Measurements from ENCODE around the gene HSBP1. TPM values are rescaled to one million over a fixed set of nuclear protein-coding genes. Genes with fewer than 3 reads are reported as not detected.

HSBP1 gene
- total RNA-seq, 1 donor from 2014 or later, result 197 TPM

DNA sequence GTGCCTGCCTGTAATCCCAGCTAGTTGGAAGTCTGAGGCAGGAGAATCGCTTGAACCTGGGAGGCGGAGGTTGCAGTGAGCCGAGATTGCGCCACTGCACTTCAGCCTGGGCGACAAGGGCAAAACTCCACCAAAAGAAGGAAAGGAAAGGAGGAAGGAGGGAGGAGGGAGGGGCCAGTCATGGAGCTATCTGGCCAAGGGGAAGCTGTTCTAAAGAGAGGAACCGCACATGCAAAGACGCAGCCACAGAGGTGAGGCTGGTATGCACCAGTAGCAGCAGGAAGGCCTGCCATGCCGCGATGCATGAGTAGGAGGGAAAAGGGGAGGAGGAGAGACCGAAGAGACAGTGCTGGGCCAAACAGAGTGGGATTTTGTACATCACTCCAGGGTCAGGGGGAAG, 35.9 kb downstream of the HSBP1 start:
- H3K4me1 Mint-ChIP-seq (ENCODE audit: low read depth), result peaks cover 13% of the 10 kb centered on the region
- no peaks in the 10 kb centered on the region for H3K36me3 Mint-ChIP-seq (ENCODE audit: insufficient read depth)
- TF ChIP-seq, protein P1, sequence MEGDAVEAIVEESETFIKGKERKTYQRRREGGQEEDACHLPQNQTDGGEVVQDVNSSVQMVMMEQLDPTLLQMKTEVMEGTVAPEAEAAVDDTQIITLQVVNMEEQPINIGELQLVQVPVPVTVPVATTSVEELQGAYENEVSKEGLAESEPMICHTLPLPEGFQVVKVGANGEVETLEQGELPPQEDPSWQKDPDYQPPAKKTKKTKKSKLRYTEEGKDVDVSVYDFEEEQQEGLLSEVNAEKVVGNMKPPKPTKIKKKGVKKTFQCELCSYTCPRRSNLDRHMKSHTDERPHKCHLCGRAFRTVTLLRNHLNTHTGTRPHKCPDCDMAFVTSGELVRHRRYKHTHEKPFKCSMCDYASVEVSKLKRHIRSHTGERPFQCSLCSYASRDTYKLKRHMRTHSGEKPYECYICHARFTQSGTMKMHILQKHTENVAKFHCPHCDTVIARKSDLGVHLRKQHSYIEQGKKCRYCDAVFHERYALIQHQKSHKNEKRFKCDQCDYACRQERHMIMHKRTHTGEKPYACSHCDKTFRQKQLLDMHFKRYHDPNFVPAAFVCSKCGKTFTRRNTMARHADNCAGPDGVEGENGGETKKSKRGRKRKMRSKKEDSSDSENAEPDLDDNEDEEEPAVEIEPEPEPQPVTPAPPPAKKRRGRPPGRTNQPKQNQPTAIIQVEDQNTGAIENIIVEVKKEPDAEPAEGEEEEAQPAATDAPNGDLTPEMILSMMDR (IDR thresholded peaks at IDR 0.05; ENCODE audit: unreplicated experiment), result no peak
- H3K27me3 Mint-ChIP-seq, result peaks cover 4% of the 10 kb centered on the region
- H3K9me3 Mint-ChIP-seq (ENCODE audit: low read depth), result peaks cover 5% of the 10 kb centered on the region
- no peak overlapping the region for H3K27ac Mint-ChIP-seq
- no peak overlapping the region for H3K4me3 Mint-ChIP-seq (ENCODE audit: low read depth)
- DNase-seq (ENCODE audit: low spot score, unreplicated experiment), result no peak

DNA sequence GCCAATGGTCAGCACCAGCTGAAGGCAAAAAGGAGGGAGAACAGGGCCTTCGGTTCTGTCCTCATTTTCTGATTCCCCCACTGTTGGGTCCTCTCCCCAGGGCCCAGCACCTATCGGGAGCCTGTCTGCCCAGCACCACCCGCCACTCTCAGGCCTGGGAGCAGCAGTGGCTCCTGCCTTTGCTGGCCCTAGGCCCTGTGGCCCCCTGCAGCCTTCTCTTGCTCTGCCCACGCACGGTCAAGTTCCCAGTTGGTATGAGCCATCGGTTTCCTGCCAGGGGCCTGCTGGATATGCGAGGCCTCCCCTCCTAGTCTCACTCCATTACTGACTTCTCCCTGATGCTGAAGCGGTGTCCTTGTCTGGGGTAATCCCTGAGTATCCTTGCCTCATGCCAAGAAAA, 37.5 kb downstream of the HSBP1 start:
- Mint-ChIP-seq H3K4me3 (ENCODE audit: low read depth) (no peak overlapping the region), H3K27me3 (peaks cover 4% of the 10 kb centered on the region), H3K4me1 (ENCODE audit: low read depth) (peaks cover 13% of the 10 kb centered on the region), H3K27ac (no peak overlapping the region), H3K9me3 (ENCODE audit: low read depth) (peaks cover under 1% of the 10 kb centered on the region), H3K36me3 (ENCODE audit: insufficient read depth) (no peaks in the 10 kb centered on the region)
- TF ChIP-seq, protein P1 (IDR thresholded peaks at IDR 0.05; ENCODE audit: unreplicated experiment), result no peak
- no peak for DNase-seq (ENCODE audit: low spot score, unreplicated experiment)

DNA sequence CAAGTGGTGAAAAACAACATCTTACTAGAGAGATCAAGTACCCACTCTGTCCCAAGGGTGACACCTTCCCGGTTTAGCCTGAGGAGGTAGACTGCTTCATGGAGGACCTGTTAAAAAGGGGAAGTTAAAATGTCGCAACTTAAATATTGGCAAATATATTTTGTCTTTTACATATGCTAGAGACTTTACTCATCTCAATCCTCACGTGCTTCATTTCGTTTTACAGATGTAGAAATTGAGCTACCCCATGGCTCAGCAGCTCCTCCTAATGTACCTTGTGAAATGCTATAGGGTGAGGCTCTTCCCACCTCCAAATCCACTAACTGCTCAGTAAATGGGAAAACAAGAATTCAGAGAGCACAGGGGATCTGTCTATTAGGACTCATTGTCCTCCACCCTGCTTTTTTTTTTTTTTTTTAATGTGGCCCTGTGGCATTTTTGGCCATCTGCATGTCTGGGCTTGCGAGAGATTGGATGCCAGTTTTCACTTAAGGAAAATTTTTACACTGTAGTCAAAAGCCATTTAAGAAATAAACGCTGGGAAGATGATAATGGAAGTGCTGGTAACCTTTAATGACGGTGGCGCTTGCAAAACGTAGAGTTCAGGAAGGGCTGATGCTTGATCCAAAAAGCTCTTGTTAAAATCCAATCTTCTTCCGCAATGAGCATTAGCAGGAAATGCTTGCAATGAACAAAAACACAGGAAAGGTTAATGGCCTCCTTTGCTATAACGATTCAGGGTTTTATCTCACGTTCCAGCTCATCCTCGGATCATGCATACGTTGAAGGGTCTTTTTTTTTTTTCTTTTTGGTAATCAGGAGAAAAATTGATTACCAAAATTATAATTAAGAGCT, 39.8 kb downstream of the HSBP1 start:
- peaks cover 11% of the 10 kb centered on the region for H3K4me1 Mint-ChIP-seq (ENCODE audit: low read depth)
- H3K27ac Mint-ChIP-seq, result no peak overlapping the region
- no peaks in the 10 kb centered on the region for H3K9me3 Mint-ChIP-seq (ENCODE audit: low read depth)
- no peak overlapping the region for H3K4me3 Mint-ChIP-seq (ENCODE audit: low read depth)
- peaks cover 4% of the 10 kb centered on the region for H3K27me3 Mint-ChIP-seq
- H3K36me3 Mint-ChIP-seq (ENCODE audit: insufficient read depth), result no peaks in the 10 kb centered on the region
- TF ChIP-seq, protein P1 (IDR thresholded peaks at IDR 0.05; ENCODE audit: unreplicated experiment), result no peak
- DNase-seq (ENCODE audit: low spot score, unreplicated experiment), result no peak

DNA sequence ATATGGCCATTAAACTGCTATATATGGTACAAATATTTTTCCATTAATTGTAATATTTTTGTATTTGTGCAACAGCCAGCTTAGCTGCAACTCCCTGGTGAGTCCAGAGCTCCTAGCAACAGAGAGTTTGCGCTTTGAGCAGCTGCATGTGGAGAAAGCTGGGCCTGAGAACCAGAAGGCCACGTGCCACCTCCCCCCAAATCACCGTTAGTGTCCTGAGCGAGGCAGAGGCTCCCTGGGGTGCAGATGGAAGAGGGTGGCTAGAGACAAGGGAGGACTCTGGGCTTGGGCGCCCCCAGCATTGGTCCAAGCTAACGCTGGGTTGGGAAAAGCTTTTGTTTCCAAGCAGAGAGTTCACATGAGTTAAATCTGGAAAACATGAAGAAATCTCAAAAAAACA, 41.6 kb downstream of the HSBP1 start:
- Mint-ChIP-seq H3K27me3 (peaks cover 4% of the 10 kb centered on the region), H3K36me3 (ENCODE audit: insufficient read depth) (no peaks in the 10 kb centered on the region), H3K27ac (no peak overlapping the region), H3K9me3 (ENCODE audit: low read depth) (no peaks in the 10 kb centered on the region), H3K4me3 (ENCODE audit: low read depth) (no peak overlapping the region), H3K4me1 (ENCODE audit: low read depth) (peaks cover 4% of the 10 kb centered on the region)
- TF ChIP-seq, protein P1 (IDR thresholded peaks at IDR 0.05; ENCODE audit: unreplicated experiment), result no peak
- no peak for DNase-seq (ENCODE audit: low spot score, unreplicated experiment)

DNA sequence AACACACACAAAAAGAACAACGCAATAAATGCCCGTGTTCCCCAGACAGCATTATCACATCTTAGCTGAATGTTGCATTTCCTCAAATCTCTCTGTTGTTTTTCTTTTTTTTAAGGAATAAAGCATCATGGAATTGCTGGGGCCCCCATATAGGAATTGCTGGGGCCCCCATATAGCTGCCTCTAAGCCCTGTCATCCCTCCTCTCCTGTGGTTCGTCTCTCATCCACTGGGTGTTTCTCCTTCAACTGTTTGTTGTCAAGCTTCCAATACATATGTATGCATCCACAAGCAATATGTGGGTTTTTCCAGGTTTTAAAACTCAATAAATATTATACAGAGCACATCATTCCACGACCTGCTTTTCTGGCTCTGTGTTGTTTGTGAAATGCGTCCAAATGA, 43.2 kb downstream of the HSBP1 start:
- Mint-ChIP-seq H3K9me3 (ENCODE audit: low read depth) (no peaks in the 10 kb centered on the region), H3K4me1 (ENCODE audit: low read depth) (peaks cover 4% of the 10 kb centered on the region), H3K27me3 (peaks cover 4% of the 10 kb centered on the region), H3K36me3 (ENCODE audit: insufficient read depth) (no peaks in the 10 kb centered on the region), H3K4me3 (ENCODE audit: low read depth) (no peak overlapping the region), H3K27ac (no peak overlapping the region)
- TF ChIP-seq, protein P1 (IDR thresholded peaks at IDR 0.05; ENCODE audit: unreplicated experiment), result no peak
- DNase-seq (ENCODE audit: low spot score, unreplicated experiment), result no peak
